Mucosa of rectum (tissue), 2 donors: Measurements from ENCODE around the gene TOMM34.

ENCODE experiments used
- H3K27ac ChIP-seq, 2 donors: one replicate each; pipeline ENCODE4 v1.7.0; 2013; ENCODE audit warnings: inconsistent platforms in 2 of 2, low read depth in 2 of 2, low read length in 2 of 2
- H3K27me3 ChIP-seq, 2 donors: one replicate each; pipeline ENCODE4 v1.7.0; 2013; ENCODE audit warnings: low read length in 2 of 2; ENCODE audit not compliant: control insufficient read depth in 2 of 2, insufficient read depth in 2 of 2
- H3K36me3 ChIP-seq, 2 donors: one replicate each; pipeline ENCODE4 v1.7.0; 2013; ENCODE audit warnings: low read length in 2 of 2; ENCODE audit not compliant: control insufficient read depth in 2 of 2, insufficient read depth in 2 of 2
- H3K4me1 ChIP-seq, 2 donors: one replicate each; pipeline ENCODE4 v1.7.0; 2013; ENCODE audit warnings: low read length in 2 of 2, mild to moderate bottlenecking in 1 of 2; ENCODE audit not compliant: control insufficient read depth in 2 of 2, insufficient read depth in 2 of 2
- H3K4me3 ChIP-seq, 2 donors: one replicate each; pipeline ENCODE4 v1.7.0; 2013; ENCODE audit warnings: low read length in 2 of 2
- H3K9ac ChIP-seq, 2 donors: one replicate each; pipeline ENCODE4 v1.7.0; 2013; ENCODE audit warnings: low read length in 2 of 2, low read depth in 1 of 2, mild to moderate bottlenecking in 1 of 2
- H3K9me3 ChIP-seq, 2 donors: one replicate each; pipeline ENCODE4 v1.7.0; 2013; ENCODE audit warnings: low read length in 2 of 2; ENCODE audit not compliant: control insufficient read depth in 2 of 2
- donor health status: healthy.
- donor health status: Normal muscosa, but diverticular disease.

The TOMM34 gene

DNA sequence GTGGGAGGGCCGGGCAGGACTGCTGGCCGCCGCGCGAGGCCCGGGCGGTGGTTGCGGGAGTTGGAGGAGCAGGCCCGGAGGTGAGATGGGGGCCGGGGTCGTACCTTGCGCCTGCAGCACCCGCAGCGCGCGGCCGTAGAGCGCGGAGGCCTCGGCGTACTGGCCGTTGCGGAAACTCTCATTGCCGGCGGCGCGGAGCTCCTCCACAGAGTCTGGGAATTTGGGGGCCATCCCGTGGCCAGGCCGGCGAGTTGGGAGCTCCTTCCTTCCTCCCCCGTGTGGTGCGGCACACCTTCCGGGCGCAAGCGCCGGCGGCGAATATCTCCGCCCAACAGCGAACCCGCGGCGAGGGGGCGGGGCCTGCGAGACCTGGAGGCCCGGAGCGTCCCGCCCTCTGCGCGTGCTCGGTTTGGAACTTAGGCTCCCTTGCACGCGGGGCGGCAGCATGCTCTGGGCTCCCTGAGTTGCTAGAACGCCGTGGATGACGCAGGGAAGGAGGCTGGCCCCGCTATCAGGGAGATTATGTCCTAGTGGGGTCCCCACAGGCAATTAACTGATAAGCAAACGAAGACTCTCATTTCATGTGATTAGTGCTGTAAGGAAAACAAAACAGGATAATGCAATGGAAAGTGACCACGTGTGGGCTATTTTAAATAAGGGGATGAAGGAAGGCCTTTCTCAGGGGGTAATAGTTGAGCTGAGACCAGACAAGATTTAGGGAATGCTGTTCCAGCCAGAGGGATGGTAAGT lies at the start of gene TOMM34:
TSS of gene TOMM34 (minus strand) at position 295 of the 750 bp plus-strand sequence. CDS start at position 231, 64 bp downstream.
- Histone ChIP-seq H3K27me3 (no peaks in the 10 kb centered on the region), H3K4me3 (peak within 1 kb of the TSS; percentile 76 to 77), H3K9ac (peak within 1 kb of the TSS; percentile 74 to 79), H3K27ac (peak within 1 kb of the TSS; percentile 30 to 70), H3K36me3 (peaks cover 7 to 11% of the 10 kb centered on the region in 2 donors), H3K9me3 (no peaks in the 10 kb centered on the region), H3K4me1 (peaks cover 12 to 15% of the 10 kb centered on the region in 2 donors)

- H3K9ac ChIP-seq, result no peak overlapping the region
- H3K4me3 ChIP-seq, result no peak overlapping the region
- H3K36me3 ChIP-seq, result peaks cover 18 to 27% of the 10 kb centered on the region in 2 donors
- H3K4me1 ChIP-seq, result no peaks in the 10 kb centered on the region
- H3K9me3 ChIP-seq, result no peaks in the 10 kb centered on the region
- no peak overlapping the region for H3K27ac ChIP-seq
- H3K27me3 ChIP-seq, result no peaks in the 10 kb centered on the region
These were observed 48.4 kb upstream of the TOMM34 start for GRCh38 chr20:45008521-45009049.

GRCh38 chr20:44997668-44998067 lies 37.5 kb upstream of the TOMM34 start:
- Histone ChIP-seq H3K9ac (no peak overlapping the region), H3K4me3 (no peak overlapping the region), H3K27me3 (no peaks in the 10 kb centered on the region), H3K27ac (no peak overlapping the region), H3K4me1 (no peaks in the 10 kb centered on the region), H3K9me3 (no peaks in the 10 kb centered on the region), H3K36me3 (peaks cover 52 to 61% of the 10 kb centered on the region in 2 donors)

GRCh38 chr20:44997171-44997570 lies 37.0 kb upstream of the TOMM34 start:
- Histone ChIP-seq H3K9me3 (no peaks in the 10 kb centered on the region), H3K27me3 (no peaks in the 10 kb centered on the region), H3K4me3 (no peak overlapping the region), H3K27ac (no peak overlapping the region), H3K4me1 (no peaks in the 10 kb centered on the region), H3K9ac (no peak overlapping the region), H3K36me3 (peaks cover 52 to 61% of the 10 kb centered on the region in 2 donors)

DNA sequence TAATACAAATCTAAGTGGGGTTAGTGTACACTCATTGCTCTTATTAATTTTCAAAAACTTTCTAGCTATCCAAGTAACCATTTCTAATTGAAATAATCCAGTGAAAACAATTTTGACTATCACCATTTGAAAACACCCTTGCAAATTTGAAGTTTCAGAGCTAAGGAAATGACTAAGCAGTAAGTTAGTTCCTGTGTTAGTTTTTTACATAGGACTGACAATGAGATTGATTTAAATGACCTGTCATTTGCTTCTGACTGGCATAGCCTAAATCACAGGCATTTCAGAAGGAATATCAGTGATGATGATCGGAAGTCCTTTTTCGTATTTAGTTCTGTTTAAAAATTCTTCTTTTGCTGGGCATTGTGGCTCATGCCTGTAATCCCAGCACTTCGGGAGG lies 33.1 kb upstream of the TOMM34 start:
- H3K9ac ChIP-seq, result no peak overlapping the region
- H3K4me3 ChIP-seq, result no peak overlapping the region
- no peak overlapping the region for H3K27ac ChIP-seq
- H3K27me3 ChIP-seq, result no peaks in the 10 kb centered on the region
- no peaks in the 10 kb centered on the region for H3K9me3 ChIP-seq
- H3K36me3 ChIP-seq, result peaks cover 26 to 39% of the 10 kb centered on the region in 2 donors
- H3K4me1 ChIP-seq, result no peaks in the 10 kb centered on the region

DNA sequence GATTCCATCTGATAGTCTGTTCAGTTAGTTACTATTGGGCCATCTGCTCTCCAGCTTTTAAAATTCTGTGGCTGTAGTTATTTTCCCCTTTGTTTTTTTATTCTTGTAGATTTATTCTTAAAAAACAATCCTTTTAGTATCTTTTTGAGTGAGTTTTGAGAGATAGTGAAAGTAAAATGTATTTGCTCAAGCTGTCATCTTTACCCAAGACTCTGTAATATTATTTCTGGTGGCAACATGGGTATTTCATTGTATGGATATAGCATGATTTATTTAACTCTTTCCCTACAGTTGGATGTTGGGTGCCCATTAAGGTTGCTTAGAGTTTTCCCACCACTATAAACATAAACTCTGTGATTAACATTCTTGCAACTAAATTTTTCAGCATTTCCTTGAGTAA lies 30.8 kb upstream of the TOMM34 start:
- peak overlapping the region in 1 of 2 donors; percentile 22 for H3K4me3 ChIP-seq
- no peaks in the 10 kb centered on the region for H3K9me3 ChIP-seq
- peaks cover 0 to 2% of the 10 kb centered on the region in 2 donors for H3K4me1 ChIP-seq
- peak overlapping the region in 1 of 2 donors; percentile 5 for H3K9ac ChIP-seq
- H3K27me3 ChIP-seq, result no peaks in the 10 kb centered on the region
- peak overlapping the region in 1 of 2 donors; percentile 24 for H3K27ac ChIP-seq
- H3K36me3 ChIP-seq, result peaks cover 15 to 20% of the 10 kb centered on the region in 2 donors

GRCh38 chr20:44990425-44990824 lies 30.2 kb upstream of the TOMM34 start:
- H3K27me3 ChIP-seq, result no peaks in the 10 kb centered on the region

GRCh38 chr20:44988631-44989171 lies 28.5 kb upstream of the TOMM34 start:
- no peaks in the 10 kb centered on the region for H3K27me3 ChIP-seq
- H3K36me3 ChIP-seq, result peaks cover 18% of the 10 kb centered on the region in 2 donors

More at GRCh38 chr20:44990425-44990824, 30.2 kb upstream of the TOMM34 start:
- Histone ChIP-seq H3K9ac (peak overlapping the region in 1 of 2 donors; percentile 5), H3K4me1 (peaks cover 0 to 2% of the 10 kb centered on the region in 2 donors), H3K36me3 (peaks cover 17 to 18% of the 10 kb centered on the region in 2 donors), H3K27ac (peak overlapping the region in 1 of 2 donors; percentile 24), H3K4me3 (peak overlapping the region in 1 of 2 donors; percentile 22), H3K9me3 (no peaks in the 10 kb centered on the region)

GRCh38 chr20:44983093-44983674 lies 23.0 kb upstream of the TOMM34 start:
- Histone ChIP-seq H3K36me3 (peaks cover 28 to 42% of the 10 kb centered on the region in 2 donors), H3K27me3 (no peaks in the 10 kb centered on the region), H3K9ac (no peak overlapping the region), H3K4me3 (no peak overlapping the region), H3K9me3 (no peaks in the 10 kb centered on the region), H3K4me1 (peaks cover 2 to 6% of the 10 kb centered on the region in 2 donors), H3K27ac (no peak overlapping the region)

More at GRCh38 chr20:44988631-44989171, 28.5 kb upstream of the TOMM34 start:
- Histone ChIP-seq H3K4me3 (no peak overlapping the region), H3K9me3 (no peaks in the 10 kb centered on the region), H3K9ac (no peak overlapping the region), H3K4me1 (peaks cover 0 to 2% of the 10 kb centered on the region in 2 donors), H3K27ac (no peak overlapping the region)
